Fibroblast of skin of left quadriceps (primary cell): ENCODE results near the gene GADD45GIP1.
"Not testable (repeated sequence)": the region's sequence is repeated elsewhere in the genome, so short reads cannot be mapped to it uniquely, and the experiment has no call there.

Experiments used
- DNase-seq, 2 experiments: peaks; one replicate each; pipeline ENCODE4 v3.0.0-alpha.2; 2013; ENCODE audit warnings: low read depth in 2 of 2

The GADD45GIP1 gene

GRCh38 chr19:12990431-12990830, 33.4 kb upstream of the GADD45GIP1 start:
- no peak for DNase-seq

GRCh38 chr19:12987781-12988180, 30.8 kb upstream of the GADD45GIP1 start:
- DNase-seq = no peak

GRCh38 chr19:12987190-12987589, 30.2 kb upstream of the GADD45GIP1 start:
- no peak for DNase-seq

GRCh38 chr19:12986726-12987125, 29.7 kb upstream of the GADD45GIP1 start:
- no peak for DNase-seq

- no peak for DNase-seq
Observed at GRCh38 chr19:12985049-12985776, 28.2 kb upstream of the GADD45GIP1 start.

GRCh38 chr19:12984683-12985048, 27.6 kb upstream of the GADD45GIP1 start:
- DNase-seq = no peak

GRCh38 chr19:12984143-12984627, 27.2 kb upstream of the GADD45GIP1 start:
- no peak for DNase-seq

GRCh38 chr19:12983542-12984142, 26.6 kb upstream of the GADD45GIP1 start:
- DNase-seq = peak; percentile 57 to 64

GRCh38 chr19:12983091-12983490, 26.1 kb upstream of the GADD45GIP1 start:
- no peak for DNase-seq

- DNase-seq = no peak
Observed at GRCh38 chr19:12982648-12983047, 25.6 kb upstream of the GADD45GIP1 start.

GRCh38 chr19:12979974-12980373, 23.0 kb upstream of the GADD45GIP1 start:
- DNase-seq = no peak

GRCh38 chr19:12976109-12976508, 19.1 kb upstream of the GADD45GIP1 start:
- DNase-seq = not testable (repeated sequence)

GRCh38 chr19:12975221-12975741, 18.3 kb upstream of the GADD45GIP1 start:
- no peak for DNase-seq

- DNase-seq = no peak
Observed at GRCh38 chr19:12974301-12975220, 17.5 kb upstream of the GADD45GIP1 start.

GRCh38 chr19:12973236-12973635, 16.2 kb upstream of the GADD45GIP1 start:
- DNase-seq = no peak

GRCh38 chr19:12970070-12970820, 13.2 kb upstream of the GADD45GIP1 start:
- DNase-seq = no peak

- DNase-seq = no peak
Observed at GRCh38 chr19:12969292-12969988, 12.4 kb upstream of the GADD45GIP1 start, which contains the start of gene DAND5. DAND5 (plus strand) TSS chr19:12969576; CDS start chr19:12969661, 85 bp downstream.

- DNase-seq = no peak
Observed at GRCh38 chr19:12967907-12968306, 10.9 kb upstream of the GADD45GIP1 start.

GRCh38 chr19:12965812-12966135, 8.8 kb upstream of the GADD45GIP1 start:
- DNase-seq = no peak

- DNase-seq = no peak
Observed at GRCh38 chr19:12965017-12965811, 8.2 kb upstream of the GADD45GIP1 start.
